ENCODE results near the gene KRTAP29-1.

- no peak for TF ChIP-seq POLR2A (IDR thresholded peaks at IDR 0.05; ENCODE audit: low read depth, low read length)
- TF ChIP-seq TAF1 (IDR thresholded peaks at IDR 0.05; ENCODE audit: low read depth, low read length): no peak
- TF ChIP-seq POLR2AphosphoS5 (IDR thresholded peaks at IDR 0.05; ENCODE audit: low read depth, low read length): no peak
These were observed 22.5 kb upstream of the KRTAP29-1 start for GRCh38 chr17:41325126-41325525.
